OCI-M2 (cell line): Measurements from ENCODE around the gene UBE2C.

Source experiments
- DNase-seq: peaks from one replicate; lab custom pipeline; 2025; ENCODE audit not compliant: unreplicated experiment; lab: John Stamatoyannopoulos, UW

UBE2C gene

GRCh38 chr20:45857114-45857881 is 44.9 kb downstream of the UBE2C start, which contains the start of the genes ACOT8 and ZSWIM3:
Gene ACOT8 (minus strand): TSS chr20:45857392. CDS start chr20:45857315, 77 bp downstream.
Gene ZSWIM3 (plus strand): TSS chr20:45857614. CDS start chr20:45857826, 212 bp downstream.
- peak; percentile 98 for DNase-seq

- no peak for DNase-seq
Observed at GRCh38 chr20:45857882-45858216, 45.4 kb downstream of the UBE2C start.

- DNase-seq: no peak
Observed at GRCh38 chr20:45859916-45860315, 47.5 kb downstream of the UBE2C start.

GRCh38 chr20:45860560-45861220 is 48.2 kb downstream of the UBE2C start:
- DNase-seq: no peak

GRCh38 chr20:45861221-45862075 is 49.0 kb downstream of the UBE2C start:
- no peak for DNase-seq

GRCh38 chr20:45863543-45864470 is 51.4 kb downstream of the UBE2C start:
- DNase-seq: no peak

GRCh38 chr20:45866454-45866853 is 54.0 kb downstream of the UBE2C start:
- no peak for DNase-seq
